GM23248 (cell line): Measurements from ENCODE around the gene RNU1-4.

Experiments used
- EZH2 ChIP-seq: fragments of 200-600 bp; sonication (generic); IDR thresholded peaks from 2 replicates; pipeline ENCODE4 v1.6.1; 2018; ENCODE audit warnings: antibody characterized with exemption, mild to moderate bottlenecking; ENCODE audit not compliant: insufficient read depth, poor library complexity, severe bottlenecking
- EZH2phosphoT487 ChIP-seq: fragments of 200-600 bp; sonication (generic); IDR thresholded peaks from 2 replicates; pipeline ENCODE4 v1.6.1; 2018; ENCODE audit warnings: antibody characterized with exemption, moderate library complexity, mild to moderate bottlenecking, low read depth; ENCODE audit not compliant: insufficient read depth

DNA sequence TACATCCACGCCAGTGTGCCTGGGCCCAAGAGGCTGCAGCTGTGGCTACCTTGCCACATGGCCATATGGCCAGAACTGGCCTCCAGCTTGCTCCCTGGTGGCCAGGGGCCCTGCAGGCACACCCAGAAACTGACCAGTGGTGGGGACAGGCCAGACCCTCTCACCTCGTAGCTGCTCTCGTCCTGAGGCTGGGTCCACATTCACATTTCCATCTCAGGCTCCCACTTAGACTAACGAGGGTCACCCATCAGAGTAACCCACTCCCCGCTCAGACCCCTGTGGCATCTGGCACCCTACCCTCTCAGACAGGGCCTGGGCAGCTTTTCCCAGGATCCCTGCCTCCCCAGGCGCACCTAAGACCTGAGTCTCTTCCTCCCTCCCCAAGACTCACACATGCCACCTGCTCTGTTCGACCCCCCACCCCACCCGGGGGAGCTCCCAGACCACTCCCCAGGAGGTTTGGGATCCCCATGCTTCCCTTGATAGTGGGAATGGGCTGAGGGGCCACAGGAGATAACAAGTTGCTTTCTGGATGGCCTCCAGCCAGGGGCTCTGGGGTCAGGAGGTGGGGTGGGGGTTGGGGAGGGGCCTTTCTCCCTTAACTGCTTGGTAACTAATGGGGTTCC lies 21.3 kb upstream of the RNU1-4 start:
- TF ChIP-seq EZH2phosphoT487, result no peak
- TF ChIP-seq EZH2, result no peak
